GM11168 (cell line): Measurements from ENCODE around the gene IGFLR1.

Experiments used
- in situ Hi-C: fragments of 300-500 bp; cut with MboI; formaldehyde crosslinking; loops from one replicate; pipeline ENCODE4 v1.12.0; 2022; ENCODE audit warnings: low sequenced_read_pairs; ENCODE audit not compliant: unreplicated experiment

IGFLR1 gene

GRCh38 chr19:35757231-35757748 is 15.0 kb upstream of the IGFLR1 start:
- in situ Hi-C loops, result no loop called here

- in situ Hi-C loops, result no loop called here
Measured at GRCh38 chr19:35756377-35757230, 14.4 kb upstream of the IGFLR1 start, which contains the start of gene HSPB6. Gene HSPB6 (minus strand): TSS chr19:35757029. CDS start chr19:35757008, 21 bp downstream.

- in situ Hi-C loops, result no loop called here
Measured at GRCh38 chr19:35755550-35756376, 13.5 kb upstream of the IGFLR1 start.

- in situ Hi-C loops, result no loop called here
Measured at GRCh38 chr19:35755131-35755549, 12.9 kb upstream of the IGFLR1 start.

GRCh38 chr19:35754370-35755130 is 12.3 kb upstream of the IGFLR1 start:
- in situ Hi-C loops, result no loop called here

GRCh38 chr19:35753634-35754369 is 11.6 kb upstream of the IGFLR1 start:
- in situ Hi-C loops, result no loop called here

GRCh38 chr19:35752746-35753350 is 10.6 kb upstream of the IGFLR1 start:
- in situ Hi-C loops, result no loop called here

GRCh38 chr19:35751839-35752745 is 9.8 kb upstream of the IGFLR1 start:
- in situ Hi-C loops, result no loop called here

- in situ Hi-C loops, result no loop called here
Measured at GRCh38 chr19:35750167-35750566, 7.9 kb upstream of the IGFLR1 start.

- in situ Hi-C loops, result no loop called here
Measured at GRCh38 chr19:35748106-35749020, 6.1 kb upstream of the IGFLR1 start, which contains the start of gene LIN37. Gene LIN37 (plus strand): TSS chr19:35748576. CDS start chr19:35748725, 149 bp downstream.

GRCh38 chr19:35746531-35746930 is 4.3 kb upstream of the IGFLR1 start:
- in situ Hi-C loops, result no loop called here

- in situ Hi-C loops, result no loop called here
Measured at GRCh38 chr19:35746087-35746462, 3.8 kb upstream of the IGFLR1 start.

- in situ Hi-C loops, result no loop called here
Measured at GRCh38 chr19:35745328-35746086, 3.3 kb upstream of the IGFLR1 start, which contains the start of the genes PSENEN and U2AF1L4. Gene PSENEN (plus strand): TSS chr19:35745651. CDS start chr19:35745931, 280 bp downstream. Gene U2AF1L4 (minus strand): TSS chr19:35745418. CDS start chr19:35745391, 27 bp downstream.

- in situ Hi-C loops, result no loop called here
Measured at GRCh38 chr19:35744430-35745327, 2.4 kb upstream of the IGFLR1 start.
